Thyroid gland (tissue), 4 donors: ENCODE data around the gene TBC1D17. TPM values are rescaled to one million over a fixed set of nuclear protein-coding genes. Genes with fewer than 3 reads are reported as not detected.

ENCODE experiments used
- DNase-seq, 2 donors: peaks; one replicate each; pipeline ENCODE4 v3.0.0-alpha.2; 2019
- H3K27ac ChIP-seq, 3 donors: fragments of 200-600 bp; sonication (generic); 1 replicate in 2 of 3; 2 replicates in 1 of 3; pipeline ENCODE4 v1.5.1; 2016 to 2019; ENCODE audit warnings: mild to moderate bottlenecking in 1 of 3, moderate library complexity in 1 of 3
- H3K27me3 ChIP-seq: fragments of 200-600 bp; sonication (generic); one replicate; pipeline ENCODE4 v1.5.1; 2019
- H3K36me3 ChIP-seq, 2 donors: fragments of 200-600 bp; sonication (generic); one replicate each; pipeline ENCODE4 v1.5.1; 2016 to 2019
- H3K4me1 ChIP-seq, 2 donors: fragments of 200-600 bp; sonication (generic); one replicate each; pipeline ENCODE4 v1.5.1; 2017 to 2019
- H3K4me3 ChIP-seq, 3 donors: fragments of 200-600 bp; sonication (generic); replicated peaks in 1 of 3; 1 replicate in 2 of 3; 2 replicates in 1 of 3; pipeline ENCODE4 v1.5.1; 2016; ENCODE audit warnings: mild to moderate bottlenecking in 1 of 3
- H3K9me3 ChIP-seq: fragments of 200-600 bp; sonication (generic); one replicate; pipeline ENCODE4 v1.5.1; 2017
- POLR2A ChIP-seq, 2 donors: fragments of 450-650 bp; IDR thresholded peaks; one replicate each; pipeline ENCODE4 v1.6.1; 2017; ENCODE audit warnings: antibody characterized with exemption in 2 of 2, mild to moderate bottlenecking in 2 of 2, moderate library complexity in 1 of 2
- WGBS, 2 donors: methylation state at CpG; one replicate each; pipeline ENCODE4 v1.1.5; 2017; 5-methylcytosine and 5-hydroxymethylcytosine counted together
- intact Hi-C: fragments of 100-400 bp; cut with DNase I; formaldehyde crosslinking; loops from one replicate; pipeline ENCODE4 v1.15.1; 2023
- total RNA-seq, 4 donors: library from RNA; depleted of rRNA; stranded (reverse); fragments of >200 nt; gene quantifications; one replicate each; pipeline ENCODE4 v1.2.3, GENCODE V29; 2016
- TF ChIP-seq, protein P1 (sequence below), 6 experiments: fragments of 200-600 bp in 3 of 6; fragments of 450-650 bp in 3 of 6; sonication (generic) in 3 of 6; IDR thresholded peaks; one replicate each; pipeline ENCODE4 v1.5.1; 2016 to 2019; ENCODE audit warnings: antibody characterized with exemption in 6 of 6, mild to moderate bottlenecking in 2 of 6, inconsistent platforms in 1 of 6, moderate library complexity in 1 of 6

Gene TBC1D17
- total RNA-seq, 4 donors from 2014 or later, result 28.5 to 41.9 (median 39.7) TPM

- Histone ChIP-seq H3K27ac (peak overlapping the region; percentile 39 to 55 (median 45)), H3K4me1 (peaks cover 8 to 23% of the 10 kb centered on the region in 2 donors), H3K4me3 (no peak overlapping the region), H3K9me3 (no peaks in the 10 kb centered on the region), H3K36me3 (peaks cover 13 to 15% of the 10 kb centered on the region in 2 donors), H3K27me3 (no peaks in the 10 kb centered on the region)
- DNase-seq, result peak; percentile 47 to 49
- intact Hi-C loops, result no loop called here
- TF ChIP-seq, protein P1, sequence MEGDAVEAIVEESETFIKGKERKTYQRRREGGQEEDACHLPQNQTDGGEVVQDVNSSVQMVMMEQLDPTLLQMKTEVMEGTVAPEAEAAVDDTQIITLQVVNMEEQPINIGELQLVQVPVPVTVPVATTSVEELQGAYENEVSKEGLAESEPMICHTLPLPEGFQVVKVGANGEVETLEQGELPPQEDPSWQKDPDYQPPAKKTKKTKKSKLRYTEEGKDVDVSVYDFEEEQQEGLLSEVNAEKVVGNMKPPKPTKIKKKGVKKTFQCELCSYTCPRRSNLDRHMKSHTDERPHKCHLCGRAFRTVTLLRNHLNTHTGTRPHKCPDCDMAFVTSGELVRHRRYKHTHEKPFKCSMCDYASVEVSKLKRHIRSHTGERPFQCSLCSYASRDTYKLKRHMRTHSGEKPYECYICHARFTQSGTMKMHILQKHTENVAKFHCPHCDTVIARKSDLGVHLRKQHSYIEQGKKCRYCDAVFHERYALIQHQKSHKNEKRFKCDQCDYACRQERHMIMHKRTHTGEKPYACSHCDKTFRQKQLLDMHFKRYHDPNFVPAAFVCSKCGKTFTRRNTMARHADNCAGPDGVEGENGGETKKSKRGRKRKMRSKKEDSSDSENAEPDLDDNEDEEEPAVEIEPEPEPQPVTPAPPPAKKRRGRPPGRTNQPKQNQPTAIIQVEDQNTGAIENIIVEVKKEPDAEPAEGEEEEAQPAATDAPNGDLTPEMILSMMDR (IDR thresholded peaks at IDR 0.05), result no peak
- 44 to 47% methylated on average over 9 of the region's 9 CpGs for WGBS, 2 donors
These were observed 34.1 kb downstream of the TBC1D17 start for GRCh38 chr19:49911381-49912145.

- 65 to 72% methylated on average over 21 of the region's 21 CpGs for WGBS, 2 donors
- Histone ChIP-seq H3K36me3 (peaks cover 7 to 9% of the 10 kb centered on the region in 2 donors), H3K27me3 (no peaks in the 10 kb centered on the region), H3K27ac (no peak overlapping the region), H3K9me3 (no peaks in the 10 kb centered on the region), H3K4me1 (peaks cover 8 to 23% of the 10 kb centered on the region in 2 donors), H3K4me3 (no peak overlapping the region)
- peak; percentile 38 to 53 for DNase-seq
- intact Hi-C loops, result no loop called here
- TF ChIP-seq, protein P1 (IDR thresholded peaks at IDR 0.05), result no peak
- TF ChIP-seq POLR2A (IDR thresholded peaks at IDR 0.05), result no peak
These were observed 35.6 kb downstream of the TBC1D17 start for GRCh38 chr19:49912965-49913685.

DNA sequence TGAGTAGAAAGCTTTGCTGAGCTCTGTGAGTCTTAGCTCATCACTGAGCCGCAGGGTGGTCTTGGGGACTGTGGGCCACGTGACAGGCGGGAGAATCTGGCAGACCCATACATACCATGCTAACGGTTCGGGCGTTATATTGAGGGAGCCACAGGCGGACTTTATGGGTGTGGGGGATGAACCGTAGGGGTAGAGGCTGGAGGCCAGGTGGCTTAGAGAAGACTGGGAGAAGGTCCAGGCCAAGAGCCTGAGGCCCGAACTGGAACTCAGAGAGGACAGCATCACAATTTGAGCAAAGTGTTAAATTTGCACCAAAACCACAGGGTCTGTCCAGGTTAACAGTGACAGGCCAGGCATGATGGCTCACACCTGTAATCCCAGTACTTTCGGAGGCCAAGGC is 36.2 kb downstream of the TBC1D17 start:
- intact Hi-C loops, result no loop called here
- DNase-seq, result no peak
- Histone ChIP-seq H3K4me3 (no peak overlapping the region), H3K4me1 (peaks cover 8 to 23% of the 10 kb centered on the region in 2 donors), H3K27me3 (no peaks in the 10 kb centered on the region), H3K27ac (no peak overlapping the region), H3K36me3 (peaks cover 4% of the 10 kb centered on the region in 2 donors), H3K9me3 (no peaks in the 10 kb centered on the region)
- WGBS, 2 donors, result 91 to 95% methylated on average over 10 of the region's 10 CpGs
- TF ChIP-seq POLR2A (IDR thresholded peaks at IDR 0.05), result no peak
- TF ChIP-seq, protein P1 (IDR thresholded peaks at IDR 0.05), result no peak

DNA sequence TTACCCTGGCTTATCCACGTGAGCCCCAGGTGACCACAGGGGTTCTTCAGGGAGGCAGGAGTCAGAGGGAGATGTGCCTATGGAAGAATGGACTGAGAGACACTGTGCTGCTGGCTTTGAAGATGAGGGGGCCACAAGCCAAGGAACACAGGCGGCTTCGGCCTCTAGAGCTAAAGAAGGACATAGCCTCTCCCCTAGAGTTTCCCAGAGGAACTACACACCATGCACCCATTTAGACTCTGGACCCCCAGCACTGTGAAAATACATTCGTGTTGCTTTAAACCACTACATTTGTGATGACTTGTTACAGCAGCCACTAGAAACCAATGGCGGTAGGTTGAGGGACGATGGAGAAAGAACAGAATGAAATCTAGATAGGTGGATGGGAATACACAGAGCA is 37.8 kb downstream of the TBC1D17 start:
- H3K27me3 ChIP-seq, result no peaks in the 10 kb centered on the region
- intact Hi-C loops, result no loop called here
- no peaks in the 10 kb centered on the region for H3K9me3 ChIP-seq
- 96% methylated on average over 6 of the region's 6 CpGs for WGBS, 2 donors
- TF ChIP-seq, protein P1 (IDR thresholded peaks at IDR 0.05), result no peak
- H3K36me3 ChIP-seq, result no peaks in the 10 kb centered on the region
- H3K4me1 ChIP-seq, result peaks cover 8 to 23% of the 10 kb centered on the region in 2 donors
- DNase-seq, result no peak
- H3K27ac ChIP-seq, result no peak overlapping the region
- no peak overlapping the region for H3K4me3 ChIP-seq
